VCaP (cell line): Measurements from ENCODE around the gene CRELD2.

Source experiments
- H3K27ac ChIP-seq: fragments of 450-650 bp; 2 replicates; pipeline ENCODE4 v1.5.1; 2017
- TF ChIP-seq, protein P1 (sequence below): fragments of 450-650 bp; conservative IDR thresholded peaks from 2 replicates; pipeline ENCODE4 v1.5.1; 2017; ENCODE audit warnings: mild to moderate bottlenecking, moderate library complexity

The CRELD2 gene

GRCh38 chr22:49973018-49973961 lies 54.9 kb downstream of the CRELD2 start:
- no peak overlapping the region for H3K27ac ChIP-seq
- TF ChIP-seq, protein P1, sequence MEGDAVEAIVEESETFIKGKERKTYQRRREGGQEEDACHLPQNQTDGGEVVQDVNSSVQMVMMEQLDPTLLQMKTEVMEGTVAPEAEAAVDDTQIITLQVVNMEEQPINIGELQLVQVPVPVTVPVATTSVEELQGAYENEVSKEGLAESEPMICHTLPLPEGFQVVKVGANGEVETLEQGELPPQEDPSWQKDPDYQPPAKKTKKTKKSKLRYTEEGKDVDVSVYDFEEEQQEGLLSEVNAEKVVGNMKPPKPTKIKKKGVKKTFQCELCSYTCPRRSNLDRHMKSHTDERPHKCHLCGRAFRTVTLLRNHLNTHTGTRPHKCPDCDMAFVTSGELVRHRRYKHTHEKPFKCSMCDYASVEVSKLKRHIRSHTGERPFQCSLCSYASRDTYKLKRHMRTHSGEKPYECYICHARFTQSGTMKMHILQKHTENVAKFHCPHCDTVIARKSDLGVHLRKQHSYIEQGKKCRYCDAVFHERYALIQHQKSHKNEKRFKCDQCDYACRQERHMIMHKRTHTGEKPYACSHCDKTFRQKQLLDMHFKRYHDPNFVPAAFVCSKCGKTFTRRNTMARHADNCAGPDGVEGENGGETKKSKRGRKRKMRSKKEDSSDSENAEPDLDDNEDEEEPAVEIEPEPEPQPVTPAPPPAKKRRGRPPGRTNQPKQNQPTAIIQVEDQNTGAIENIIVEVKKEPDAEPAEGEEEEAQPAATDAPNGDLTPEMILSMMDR: no peak

- H3K27ac ChIP-seq: no peak overlapping the region
- TF ChIP-seq, protein P1: no peak
Measured at GRCh38 chr22:49975543-49976389, 57.3 kb downstream of the CRELD2 start.

DNA sequence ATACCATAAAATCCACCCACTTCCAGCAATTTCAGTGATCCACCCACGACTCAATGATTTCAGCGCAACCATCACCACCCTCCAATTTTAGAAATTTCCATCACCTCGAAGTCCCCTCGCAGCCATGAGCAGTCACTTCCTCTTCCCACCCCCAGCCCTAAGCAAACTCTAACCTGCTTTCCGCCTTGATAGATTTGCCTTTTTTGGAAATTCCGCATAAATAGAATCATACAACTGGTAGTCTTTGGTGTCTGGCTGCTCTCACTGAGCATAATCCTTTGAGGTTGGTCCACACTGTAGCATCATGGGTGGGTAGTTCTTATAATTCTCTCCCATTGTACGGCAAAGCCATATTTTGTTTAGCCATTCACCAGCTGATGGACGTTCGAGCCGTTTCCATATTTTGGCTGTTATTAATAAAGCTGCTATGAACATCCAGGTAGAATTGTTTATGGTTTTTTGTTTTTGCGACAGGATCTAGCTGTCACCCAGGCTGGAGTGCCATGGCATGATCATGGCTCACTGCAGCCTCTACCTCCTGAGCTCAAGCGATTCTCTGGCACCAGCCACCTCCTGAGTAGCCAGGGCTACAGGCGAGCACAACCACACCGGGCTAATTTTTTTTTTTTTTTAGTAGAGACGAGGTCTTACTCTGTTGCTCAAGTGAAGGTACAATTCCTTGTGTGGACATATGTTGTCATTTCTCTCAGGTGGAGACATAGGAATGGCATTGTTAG lies 58.2 kb downstream of the CRELD2 start:
- no peak overlapping the region for H3K27ac ChIP-seq
- TF ChIP-seq, protein P1: no peak
